Psoas muscle (tissue), 8 donors: ENCODE results near the gene L1CAM. TPM values are rescaled to one million over a fixed set of nuclear protein-coding genes. Genes with fewer than 3 reads are reported as not detected.

Source experiments
- ATAC-seq, 4 donors: fragments of 200-7000 bp; cut with Tn5 transposase; one replicate each; pipeline ENCODE4 v1.9.1; 2020; ENCODE audit warnings: moderate library complexity in 3 of 4, mild to moderate bottlenecking in 2 of 4
- DNase-seq, 2 donors: peaks; one replicate each; pipeline ENCODE4 v3.0.0-alpha.2; 2020
- H3K27ac ChIP-seq: fragments of 200-600 bp; one replicate; pipeline ENCODE4 v1.8.0; 2022
- H3K27me3 ChIP-seq, 3 donors: fragments of 200-600 bp in 1 of 3; one replicate each; pipeline versions ENCODE4 v1.6.1 to v1.8.0; 2013 to 2022; ENCODE audit warnings: low read length in 2 of 3, mild to moderate bottlenecking in 2 of 3, moderate library complexity in 1 of 3; ENCODE audit not compliant: insufficient read depth in 3 of 3
- H3K36me3 ChIP-seq, 2 donors: fragments of 200-600 bp in 1 of 2; one replicate each; pipeline versions ENCODE4 v1.6.1 to v1.8.0; 2013 to 2022; ENCODE audit warnings: low read depth in 1 of 2, mild to moderate bottlenecking in 1 of 2, moderate library complexity in 1 of 2; ENCODE audit not compliant: insufficient read depth in 1 of 2
- H3K4me1 ChIP-seq: fragments of 200-600 bp; one replicate; pipeline ENCODE4 v1.8.0; 2022
- H3K4me3 ChIP-seq: fragments of 200-600 bp; one replicate; pipeline ENCODE4 v1.8.0; 2022; ENCODE audit warnings: mild to moderate bottlenecking
- H3K9me3 ChIP-seq: fragments of 200-600 bp; one replicate; pipeline ENCODE4 v1.8.0; 2022
- CTCF ChIP-seq: fragments of 200-600 bp; IDR thresholded peaks from one replicate; pipeline ENCODE4 v1.8.0; 2022; ENCODE audit warnings: antibody characterized with exemption
- WGBS, 3 donors: extraction: QIAGEN DNeasy Blood & Tissue Kit; methylation state at CpG; one replicate each; pipeline versions ENCODE4 v1.1.6 to v1.1.7; 2013; 5-methylcytosine and 5-hydroxymethylcytosine counted together
- intact Hi-C, 2 donors: fragments of 100-400 bp; cut with DNase I; formaldehyde crosslinking; loops; one replicate each; pipeline versions ENCODE4 v1.11.0 to v1.14.2; 2022
- polyA plus RNA-seq, 3 donors: library from polyadenylated mRNA; stranded (reverse); fragments of 200-250 nt; gene quantifications; one replicate each; pipeline ENCODE4 v1.2.3, GENCODE V29; 2013
- total RNA-seq, 4 donors: library from RNA; stranded (reverse); fragmentation: NEBNext Ultra II Directional in 2 of 4; extraction: Animal tissue kit (Norgen Biotek cat#: 25700) in 2 of 4; gene quantifications; one replicate each; pipeline versions ENCODE4 v1.2.1 to v1.2.4, GENCODE V29; 2021 to 2023
- donor health status: healthy with polysubstance abuse.
- donor health status: DM: no; HTN: no; CAD: no; lungs with moderate emphysema.
- donor health status: Bipolar disorder and iron deficiency.
- donor health status: healthy.
- donor health status: DM: yes; HTN: yes; CAD: no.
- donor health status: DM: no; HTN: no; CAD: no.
- donor health status: DM: no; HTN: no; CAD: no.
- donor health status: DM: yes; HTN: yes; CAD: no.

The L1CAM gene
- total and polyA plus RNA-seq, 7 donors: 0.22 to 1.5 (median 0.46) TPM

- Histone ChIP-seq H3K36me3 (no peaks in the 10 kb centered on the region), H3K9me3 (no peaks in the 10 kb centered on the region), H3K4me1 (no peaks in the 10 kb centered on the region), H3K27ac (no peak overlapping the region), H3K4me3 (no peak overlapping the region), H3K27me3 (peaks cover 0 to 50% (median 1%) of the 10 kb centered on the region in 3 donors)
- DNase-seq (no peak), ATAC-seq (no peak)
- 71 to 83% (median 80%) methylated on average over 17 to 37 of the region's 37 CpGs for WGBS, 3 donors
- intact Hi-C loops: no loop called here
- TF ChIP-seq CTCF: no peak
Observed at GRCh38 chrX:153909024-153909979, 23.3 kb upstream of the L1CAM start.

GRCh38 chrX:153908219-153908860, 22.4 kb upstream of the L1CAM start:
- no peaks in the 10 kb centered on the region for H3K4me1 ChIP-seq
- ATAC-seq (no peak), DNase-seq (peak in 1 of 2 donors; percentile 45)
- H3K36me3 ChIP-seq: no peaks in the 10 kb centered on the region
- 83 to 88% (median 87%) methylated on average over 13 to 23 of the region's 23 CpGs for WGBS, 3 donors
- no peak for TF ChIP-seq CTCF
- intact Hi-C loops: no loop called here
- peaks cover 0 to 55% (median 1%) of the 10 kb centered on the region in 3 donors for H3K27me3 ChIP-seq
- no peak overlapping the region for H3K4me3 ChIP-seq
- no peaks in the 10 kb centered on the region for H3K9me3 ChIP-seq
- no peak overlapping the region for H3K27ac ChIP-seq

GRCh38 chrX:153907456-153907855, 21.5 kb upstream of the L1CAM start:
- no peak for TF ChIP-seq CTCF
- peaks cover 0 to 51% (median 1%) of the 10 kb centered on the region in 3 donors for H3K27me3 ChIP-seq
- H3K4me1 ChIP-seq: no peaks in the 10 kb centered on the region
- WGBS, 3 donors: 80 to 87% (median 84%) methylated on average over 9 to 12 of the region's 12 CpGs
- H3K4me3 ChIP-seq: no peak overlapping the region
- H3K9me3 ChIP-seq: no peaks in the 10 kb centered on the region
- intact Hi-C loops: no loop called here
- no peak overlapping the region for H3K27ac ChIP-seq
- ATAC-seq (no peak), DNase-seq (no peak)
- H3K36me3 ChIP-seq: no peaks in the 10 kb centered on the region

GRCh38 chrX:153906126-153906917, 20.3 kb upstream of the L1CAM start:
- intact Hi-C loops: no loop called here
- WGBS, 3 donors: 58 to 70% (median 69%) methylated on average over 15 to 27 of the region's 27 CpGs
- no peak overlapping the region for H3K27ac ChIP-seq
- H3K4me1 ChIP-seq: no peaks in the 10 kb centered on the region
- TF ChIP-seq CTCF: no peak
- no peak for ATAC-seq
- H3K4me3 ChIP-seq: no peak overlapping the region
- no peak for DNase-seq
- no peaks in the 10 kb centered on the region for H3K9me3 ChIP-seq
- peaks cover 0 to 41% (median 1%) of the 10 kb centered on the region in 3 donors for H3K27me3 ChIP-seq
- H3K36me3 ChIP-seq: no peaks in the 10 kb centered on the region
